GM12878 (cell line): ENCODE measurements around the gene AMBN. TPM values are rescaled to one million over a fixed set of nuclear protein-coding genes. Genes with fewer than 3 reads are reported as not detected.
A peak's percentile ranks its signal among the peaks of the same experiment; 100 is the strongest.

Experiments
- ATAC-seq: fragments of 200-7000 bp; cut with Tn5 transposase; 3 replicates; pipeline ENCODE4 v1.9.1; 2020; ENCODE audit warnings: mild to moderate bottlenecking, moderate library complexity
- BruUV-seq: library from RNA; stranded (reverse); fragments of 400-500 nt; replicated peaks from 2 replicates; lab custom pipeline; 2021; lab: Mats Ljungman, UMichigan
- CTCF ChIA-PET: fragments of 300-600 bp; sonication (Branson Sonifier 250); formaldehyde crosslinking; extraction: SDS; loops from one replicate; lab custom pipeline; 2021; ENCODE audit warnings: inconsistent platforms; lab: Yijun Ruan, JAX
- POLR2A ChIA-PET: fragments of 350-600 bp; formaldehyde crosslinking; extraction: SDS; loops from one replicate; lab custom pipeline; 2021; ENCODE audit warnings: inconsistent platforms; lab: Charles Lee
- RAD21 ChIA-PET: fragments of 300-600 bp; sonication (Branson Sonifier 250); formaldehyde crosslinking; loops from one replicate; lab custom pipeline; 2023; ENCODE audit warnings: antibody characterized with exemption; ENCODE audit not compliant: unreplicated experiment; lab: Charles Lee
- SMC1A ChIA-PET: fragments of 300-600 bp; sonication (Branson Sonifier 250); formaldehyde crosslinking; loops from one replicate; lab custom pipeline; 2023; ENCODE audit not compliant: unreplicated experiment, uncharacterized antibody; lab: Charles Lee
- DNase-seq: peaks from one replicate; pipeline ENCODE4 v3.0.0-alpha.2; 2011; ENCODE audit warnings: low read depth, low spot score
- FAIRE-seq: peaks from 3 replicates; lab custom pipeline; 2011; peaks lifted over from hg19 to GRCh38; lab: Jason Lieb, UNC
- H2AFZ ChIP-seq: 2 replicates; pipeline ENCODE4 v1.6.0; 2011; ENCODE audit warnings: low read depth, low read length, control low read depth; ENCODE audit not compliant: control insufficient read depth
- H3K27ac ChIP-seq: 2 replicates; pipeline ENCODE4 v1.5.1; 2011; ENCODE audit warnings: control low read depth; ENCODE audit not compliant: control insufficient read depth, insufficient read depth
- H3K27me3 ChIP-seq, 2 experiments: replicated peaks in 1 of 2; 2 replicates each; pipeline versions ENCODE4 v1.6.0 to v1.6.1; 2011; ENCODE audit warnings: low read length in 1 of 2; ENCODE audit not compliant: control insufficient read depth in 2 of 2, insufficient read depth in 2 of 2
- H3K36me3 ChIP-seq, 2 experiments: 2 replicates each; pipeline ENCODE4 v1.5.1; 2011; ENCODE audit warnings: low read length in 1 of 2; ENCODE audit not compliant: control insufficient read depth in 2 of 2, insufficient read depth in 2 of 2
- H3K4me1 ChIP-seq: 2 replicates; pipeline ENCODE4 v1.6.1; 2011; ENCODE audit warnings: mild to moderate bottlenecking, low read length, moderate library complexity, mixed read lengths; ENCODE audit not compliant: control insufficient read depth, insufficient read depth
- H3K4me2 ChIP-seq: 2 replicates; pipeline ENCODE4 v1.6.0; 2011; ENCODE audit warnings: control low read depth; ENCODE audit not compliant: control insufficient read depth, insufficient read depth
- H3K4me3 ChIP-seq: fragments of 200-600 bp; sonication (generic); 2 replicates; pipeline ENCODE4 v1.5.1; 2016
- H3K79me2 ChIP-seq: 2 replicates; pipeline ENCODE4 v1.6.0; 2011; ENCODE audit warnings: low read length; ENCODE audit not compliant: control insufficient read depth, insufficient read depth
- H3K9ac ChIP-seq: 2 replicates; pipeline ENCODE4 v1.8.0; 2011; ENCODE audit warnings: low read length, control low read depth, mixed read lengths; ENCODE audit not compliant: control insufficient read depth, insufficient read depth
- H3K9me3 ChIP-seq: replicated peaks from 3 replicates; pipeline ENCODE4 v1.5.1; 2011; ENCODE audit warnings: mild to moderate bottlenecking, low read length; ENCODE audit not compliant: control insufficient read depth, insufficient read depth
- H4K20me1 ChIP-seq: 2 replicates; pipeline ENCODE4 v1.6.0; 2011; ENCODE audit not compliant: control insufficient read depth, insufficient read depth
- ASH2L ChIP-seq: fragments of 300-600, 200-600 bp; sonication (generic); IDR thresholded peaks from 2 replicates; pipeline ENCODE4 v1.6.1; 2017; ENCODE audit warnings: low read depth, mild to moderate bottlenecking, borderline replicate concordance
- BACH1 ChIP-seq: fragments of 450-650 bp; IDR thresholded peaks from 2 replicates; pipeline ENCODE4 v1.6.1; 2017; ENCODE audit warnings: mild to moderate bottlenecking, borderline replicate concordance
- BHLHE40 ChIP-seq, 2 experiments: fragments of 450-650 bp in 1 of 2; IDR thresholded peaks; 2 replicates each; pipeline ENCODE4 v1.6.1; 2011 to 2017; ENCODE audit warnings: low read depth in 2 of 2, borderline replicate concordance in 1 of 2, improper control_type of control experiment in 1 of 2, low read length in 1 of 2, mild to moderate bottlenecking in 1 of 2
- CBX5 ChIP-seq: sonication (generic); IDR thresholded peaks from 2 replicates; pipeline ENCODE4 v1.6.1; 2016; ENCODE audit warnings: low read depth, moderate library complexity, mild to moderate bottlenecking, inconsistent platforms
- EED ChIP-seq: sonication (generic); IDR thresholded peaks from 2 replicates; pipeline ENCODE4 v1.6.1; 2016; ENCODE audit warnings: antibody characterized with exemption, low read depth
- FOXM1 ChIP-seq: IDR thresholded peaks from 2 replicates; pipeline ENCODE4 v1.6.1; 2012; ENCODE audit warnings: low read depth, mild to moderate bottlenecking, inconsistent platforms, low read length, moderate library complexity
- HCFC1 ChIP-seq: fragments of 150-350 bp; IDR thresholded peaks from 2 replicates; pipeline ENCODE4 v1.6.1; 2014; ENCODE audit warnings: low read length
- JUNB ChIP-seq: IDR thresholded peaks from 2 replicates; pipeline ENCODE4 v1.6.1; 2016; ENCODE audit warnings: antibody characterized with exemption, mild to moderate bottlenecking
- MXI1 ChIP-seq: fragments of 150-350 bp; IDR thresholded peaks from 2 replicates; pipeline ENCODE4 v1.6.1; 2011; ENCODE audit warnings: low read depth, mild to moderate bottlenecking, inconsistent platforms, low read length, improper control_type of control experiment
- NFIC ChIP-seq: IDR thresholded peaks from 2 replicates; pipeline ENCODE4 v1.6.1; 2012; ENCODE audit warnings: low read depth, mild to moderate bottlenecking, inconsistent platforms, low read length, moderate library complexity
- NFYB ChIP-seq: IDR thresholded peaks from 2 replicates; pipeline ENCODE4 v1.6.1; 2011; ENCODE audit warnings: low read depth, mild to moderate bottlenecking, low read length, improper control_type of control experiment, moderate library complexity; ENCODE audit not compliant: insufficient read depth
- NR2F1 ChIP-seq: fragments of 450-650 bp; conservative IDR thresholded peaks from 2 replicates; pipeline ENCODE4 v1.6.1; 2017; ENCODE audit warnings: mild to moderate bottlenecking
- PAX8 ChIP-seq: fragments of 450-650 bp; IDR thresholded peaks from 2 replicates; pipeline ENCODE4 v1.6.1; 2017; ENCODE audit warnings: mild to moderate bottlenecking, moderate library complexity
- RELA ChIP-seq: fragments of 450-650 bp; IDR thresholded peaks from 2 replicates; pipeline ENCODE4 v1.8.0; 2014; ENCODE audit warnings: borderline replicate concordance; ENCODE audit not compliant: partially characterized antibody
- SMARCA5 ChIP-seq: fragments of 450-650 bp; IDR thresholded peaks from 2 replicates; pipeline ENCODE4 v1.6.1; 2017; ENCODE audit warnings: mild to moderate bottlenecking
- ZNF217 ChIP-seq: fragments of 450-650 bp; IDR thresholded peaks from 2 replicates; pipeline ENCODE4 v1.6.1; 2017; ENCODE audit warnings: antibody characterized with exemption, mild to moderate bottlenecking
- WGBS: methylation state at CpG from one replicate; pipeline ENCODE4 v1.1.6; 2016; ENCODE audit warnings: low lambda C conversion rate; ENCODE audit not compliant: insufficient replicate concordance, insufficient coverage; ENCODE audit errors: missing lambda C conversion rate; 5-methylcytosine and 5-hydroxymethylcytosine counted together
- in situ Hi-C: fragments of 300-500 bp; cut with MboI; formaldehyde crosslinking; loops from 9 replicates; pipeline ENCODE4 v1.14.3; 2018; ENCODE audit warnings: mixed read lengths
- intact Hi-C: fragments of 100-400 bp; cut with micrococcal nuclease; formaldehyde crosslinking; loops from one replicate; pipeline ENCODE4 v1.14.2; 2022; ENCODE audit not compliant: unreplicated experiment
- polyA plus RNA-seq, 11 experiments: library from polyadenylated mRNA; depleted of rRNA in 4 of 11; unstranded in 6 of 11; stranded (reverse) in 5 of 11; fragments of >200 nt; fragmentation: Nextera tagmentation in 4 of 11; fragmentation: Illumina TruSeq in 1 of 11; extraction: Ambion mirVana in 4 of 11; extraction: Trizol in 1 of 11; gene quantifications; 1 replicate in 1 of 11; 2 replicates in 10 of 11; pipeline versions ENCODE4 v1.2.1 to v1.2.3, GENCODE V29; 2011 to 2016; ENCODE audit warnings: inconsistent platforms in 2 of 11, missing spikeins in 2 of 11, low read depth in 1 of 11
- total RNA-seq, 4 experiments: library from RNA; depleted of rRNA in 3 of 4; stranded (reverse); fragments of >200 nt in 3 of 4; fragmentation: Illumina TruSeq in 1 of 4; extraction: Trizol in 1 of 4; gene quantifications; 2 replicates each; pipeline versions ENCODE4 v1.2.1 to v1.2.3, GENCODE V29; 2013 to 2021
- TF ChIP-seq, protein P1 (sequence below): fragments of 150-350 bp; IDR thresholded peaks from 2 replicates; pipeline ENCODE4 v1.6.1; 2014; ENCODE audit warnings: mild to moderate bottlenecking, low read depth, low read length
- TF ChIP-seq, protein P2 (sequence below): IDR thresholded peaks from 2 replicates; pipeline ENCODE4 v1.6.1; 2011; ENCODE audit warnings: borderline replicate concordance, low read depth, mild to moderate bottlenecking, moderate library complexity, low read length; ENCODE audit not compliant: insufficient read depth, poor library complexity, severe bottlenecking
- TF ChIP-seq, protein P3 (sequence below): fragments of 450-650 bp; IDR thresholded peaks from 2 replicates; pipeline ENCODE4 v1.6.1; 2017; ENCODE audit warnings: mild to moderate bottlenecking
- TF ChIP-seq, protein P4 (sequence below): IDR thresholded peaks from 2 replicates; pipeline ENCODE4 v1.6.1; 2011; ENCODE audit warnings: mild to moderate bottlenecking, low read depth, low read length, moderate library complexity; ENCODE audit not compliant: insufficient replicate concordance

Gene AMBN
- total and polyA plus RNA-seq, 10 of the 15 experiments (the other 5 are each of a cell fraction or from before 2014, with no cell fraction given): 0.18 TPM; not detected in 9

DNA sequence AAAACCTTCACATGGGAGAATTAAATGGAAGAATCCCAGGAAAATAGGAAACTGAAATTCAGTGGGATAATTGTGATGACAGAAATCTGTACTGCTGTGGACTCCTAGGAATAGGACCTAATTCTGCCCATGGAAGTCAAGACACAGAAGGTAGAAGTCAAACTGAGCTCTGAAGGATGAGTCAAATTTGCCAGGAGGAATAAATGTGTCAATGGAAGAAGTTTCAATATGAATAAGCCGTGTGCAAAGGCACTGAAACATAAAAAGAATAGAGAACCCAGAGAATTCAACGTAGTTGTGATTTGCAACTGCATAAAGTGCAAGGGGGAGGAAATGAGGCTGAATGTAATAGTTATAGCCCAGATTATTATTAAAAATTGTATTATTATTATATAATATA, 48.1 kb downstream of the AMBN start:
- in situ Hi-C loops: no loop called here
- Histone ChIP-seq H2AFZ (no peak overlapping the region), H3K36me3 (no peaks in the 10 kb centered on the region), H3K9me3 (no peaks in the 10 kb centered on the region), H3K27ac (no peak overlapping the region), H3K27me3 (no peaks in the 10 kb centered on the region), H3K4me1 (no peaks in the 10 kb centered on the region; the same call in 1 of the 2 replicates), H3K4me3 (no peak overlapping the region), H4K20me1 (no peaks in the 10 kb centered on the region), H3K79me2 (no peaks in the 10 kb centered on the region), H3K4me2 (no peak overlapping the region), H3K9ac (no peak overlapping the region)
- SMC1A ChIA-PET: interaction anchor here (1.5 kb wide), 1 partner anchor 14 kb away, joined by 3 read pairs; no protein-coding TSS in a partner anchor
- no peak for ATAC-seq
- intact Hi-C loops: no loop called here
- WGBS: 0% methylated on average over 2 of the region's 2 CpGs
- FAIRE-seq: no peak
- POLR2A ChIA-PET: no interaction called here
- CTCF ChIA-PET: interaction anchor here (1.4 kb wide), 1 partner anchor 12 kb away, joined by 4 read pairs; no protein-coding TSS in a partner anchor
- RAD21 ChIA-PET: no interaction called here
- no peak for DNase-seq
- no TSS peak for BruUV-seq
- peak; percentile 56; the same call in 1 of the 2 replicates for TF ChIP-seq NFIC
- TF ChIP-seq PAX8: no peak
- no peak for TF ChIP-seq NFYB
- TF ChIP-seq, protein P1, sequence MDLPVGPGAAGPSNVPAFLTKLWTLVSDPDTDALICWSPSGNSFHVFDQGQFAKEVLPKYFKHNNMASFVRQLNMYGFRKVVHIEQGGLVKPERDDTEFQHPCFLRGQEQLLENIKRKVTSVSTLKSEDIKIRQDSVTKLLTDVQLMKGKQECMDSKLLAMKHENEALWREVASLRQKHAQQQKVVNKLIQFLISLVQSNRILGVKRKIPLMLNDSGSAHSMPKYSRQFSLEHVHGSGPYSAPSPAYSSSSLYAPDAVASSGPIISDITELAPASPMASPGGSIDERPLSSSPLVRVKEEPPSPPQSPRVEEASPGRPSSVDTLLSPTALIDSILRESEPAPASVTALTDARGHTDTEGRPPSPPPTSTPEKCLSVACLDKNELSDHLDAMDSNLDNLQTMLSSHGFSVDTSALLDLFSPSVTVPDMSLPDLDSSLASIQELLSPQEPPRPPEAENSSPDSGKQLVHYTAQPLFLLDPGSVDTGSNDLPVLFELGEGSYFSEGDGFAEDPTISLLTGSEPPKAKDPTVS: no peak
- 0 out of 2 replicates have a peak, but pooled peaks have one; percentile 58 for TF ChIP-seq EED
- TF ChIP-seq SMARCA5: no peak
- no peak for TF ChIP-seq MXI1
- TF ChIP-seq ASH2L: no peak
- TF ChIP-seq ZNF217: no peak
- no peak for TF ChIP-seq RELA
- TF ChIP-seq, protein P2, sequence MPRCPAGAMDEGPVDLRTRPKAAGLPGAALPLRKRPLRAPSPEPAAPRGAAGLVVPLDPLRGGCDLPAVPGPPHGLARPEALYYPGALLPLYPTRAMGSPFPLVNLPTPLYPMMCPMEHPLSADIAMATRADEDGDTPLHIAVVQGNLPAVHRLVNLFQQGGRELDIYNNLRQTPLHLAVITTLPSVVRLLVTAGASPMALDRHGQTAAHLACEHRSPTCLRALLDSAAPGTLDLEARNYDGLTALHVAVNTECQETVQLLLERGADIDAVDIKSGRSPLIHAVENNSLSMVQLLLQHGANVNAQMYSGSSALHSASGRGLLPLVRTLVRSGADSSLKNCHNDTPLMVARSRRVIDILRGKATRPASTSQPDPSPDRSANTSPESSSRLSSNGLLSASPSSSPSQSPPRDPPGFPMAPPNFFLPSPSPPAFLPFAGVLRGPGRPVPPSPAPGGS: no peak
- no peak for TF ChIP-seq HCFC1
- peak; percentile 72 for TF ChIP-seq JUNB
- TF ChIP-seq NR2F1: no peak
- TF ChIP-seq BACH1: no peak
- TF ChIP-seq CBX5: no peak
- TF ChIP-seq, protein P3, sequence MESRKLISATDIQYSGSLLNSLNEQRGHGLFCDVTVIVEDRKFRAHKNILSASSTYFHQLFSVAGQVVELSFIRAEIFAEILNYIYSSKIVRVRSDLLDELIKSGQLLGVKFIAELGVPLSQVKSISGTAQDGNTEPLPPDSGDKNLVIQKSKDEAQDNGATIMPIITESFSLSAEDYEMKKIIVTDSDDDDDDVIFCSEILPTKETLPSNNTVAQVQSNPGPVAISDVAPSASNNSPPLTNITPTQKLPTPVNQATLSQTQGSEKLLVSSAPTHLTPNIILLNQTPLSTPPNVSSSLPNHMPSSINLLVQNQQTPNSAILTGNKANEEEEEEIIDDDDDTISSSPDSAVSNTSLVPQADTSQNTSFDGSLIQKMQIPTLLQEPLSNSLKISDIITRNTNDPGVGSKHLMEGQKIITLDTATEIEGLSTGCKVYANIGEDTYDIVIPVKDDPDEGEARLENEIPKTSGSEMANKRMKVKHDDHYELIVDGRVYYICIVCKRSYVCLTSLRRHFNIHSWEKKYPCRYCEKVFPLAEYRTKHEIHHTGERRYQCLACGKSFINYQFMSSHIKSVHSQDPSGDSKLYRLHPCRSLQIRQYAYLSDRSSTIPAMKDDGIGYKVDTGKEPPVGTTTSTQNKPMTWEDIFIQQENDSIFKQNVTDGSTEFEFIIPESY: no peak
- no peak for TF ChIP-seq FOXM1
- TF ChIP-seq, protein P4, sequence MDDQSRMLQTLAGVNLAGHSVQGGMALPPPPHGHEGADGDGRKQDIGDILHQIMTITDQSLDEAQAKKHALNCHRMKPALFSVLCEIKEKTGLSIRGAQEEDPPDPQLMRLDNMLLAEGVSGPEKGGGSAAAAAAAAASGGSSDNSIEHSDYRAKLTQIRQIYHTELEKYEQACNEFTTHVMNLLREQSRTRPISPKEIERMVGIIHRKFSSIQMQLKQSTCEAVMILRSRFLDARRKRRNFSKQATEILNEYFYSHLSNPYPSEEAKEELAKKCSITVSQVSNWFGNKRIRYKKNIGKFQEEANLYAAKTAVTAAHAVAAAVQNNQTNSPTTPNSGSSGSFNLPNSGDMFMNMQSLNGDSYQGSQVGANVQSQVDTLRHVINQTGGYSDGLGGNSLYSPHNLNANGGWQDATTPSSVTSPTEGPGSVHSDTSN: no peak
- TF ChIP-seq BHLHE40 (IDR thresholded peaks at IDR 0.05; ENCODE audit: borderline replicate concordance in 1 of 2, low read depth in 2 of 2, low read length in 1 of 2): no peak
